GM23248 (cell line): ENCODE measurements around the gene PPP1R9A. TPM values are rescaled to one million over a fixed set of nuclear protein-coding genes. Genes with fewer than 3 reads are reported as not detected.

Experiments
- DNase-seq: peaks from one replicate; pipeline ENCODE4 v3.0.0-alpha.2; 2015
- H2AFZ ChIP-seq: fragments of 200-600 bp; sonication (generic); 2 replicates; pipeline ENCODE4 v1.6.1; 2016; ENCODE audit warnings: antibody characterized with exemption
- H3F3A ChIP-seq: fragments of 200-600 bp; sonication (generic); 2 replicates; pipeline ENCODE4 v1.6.1; 2016; ENCODE audit warnings: mild to moderate bottlenecking, antibody characterized with exemption, mixed run types; ENCODE audit not compliant: insufficient read depth
- H3K27ac ChIP-seq: fragments of 200-600 bp; sonication (generic); 2 replicates; pipeline ENCODE4 v1.5.1; 2016; ENCODE audit warnings: mild to moderate bottlenecking
- H3K27me3 ChIP-seq: fragments of 200-600 bp; sonication (generic); replicated peaks from 2 replicates; pipeline ENCODE4 v1.6.1; 2016; ENCODE audit warnings: mild to moderate bottlenecking; ENCODE audit not compliant: insufficient read depth
- H3K36me3 ChIP-seq: fragments of 200-600 bp; sonication (generic); 2 replicates; pipeline ENCODE4 v1.6.1; 2016; ENCODE audit warnings: low read depth, mild to moderate bottlenecking
- H3K4me1 ChIP-seq: fragments of 200-600 bp; sonication (generic); 2 replicates; pipeline ENCODE4 v1.6.1; 2016; ENCODE audit warnings: mild to moderate bottlenecking; ENCODE audit not compliant: insufficient read depth
- H3K4me2 ChIP-seq: fragments of 200-600 bp; sonication (generic); one replicate; pipeline ENCODE4 v1.6.1; 2016; ENCODE audit warnings: mild to moderate bottlenecking; ENCODE audit not compliant: unreplicated experiment
- H3K4me3 ChIP-seq: fragments of 200-600 bp; sonication (generic); 2 replicates; pipeline ENCODE4 v1.5.1; 2016; ENCODE audit warnings: mild to moderate bottlenecking
- H3K79me2 ChIP-seq: fragments of 200-600 bp; sonication (generic); 2 replicates; pipeline ENCODE4 v1.6.1; 2016; ENCODE audit warnings: mild to moderate bottlenecking; ENCODE audit not compliant: insufficient read depth
- H3K9ac ChIP-seq: fragments of 200-600 bp; sonication (generic); 2 replicates; pipeline ENCODE4 v1.6.1; 2016; ENCODE audit warnings: mild to moderate bottlenecking
- H3K9me2 ChIP-seq: fragments of 200-600 bp; sonication (generic); 2 replicates; pipeline ENCODE4 v1.6.1; 2016; ENCODE audit warnings: mixed run types, mild to moderate bottlenecking, moderate library complexity; ENCODE audit not compliant: insufficient read depth
- H3K9me3 ChIP-seq: fragments of 200-600 bp; sonication (generic); one replicate; pipeline ENCODE4 v1.6.1; 2017; ENCODE audit warnings: low read depth
- H4K20me1 ChIP-seq: fragments of 200-600 bp; sonication (generic); 2 replicates; pipeline ENCODE4 v1.6.0; 2016; ENCODE audit not compliant: insufficient read depth
- EZH2 ChIP-seq: fragments of 200-600 bp; sonication (generic); IDR thresholded peaks from 2 replicates; pipeline ENCODE4 v1.6.1; 2018; ENCODE audit warnings: antibody characterized with exemption, mild to moderate bottlenecking; ENCODE audit not compliant: insufficient read depth, poor library complexity, severe bottlenecking
- EZH2phosphoT487 ChIP-seq: fragments of 200-600 bp; sonication (generic); IDR thresholded peaks from 2 replicates; pipeline ENCODE4 v1.6.1; 2018; ENCODE audit warnings: antibody characterized with exemption, moderate library complexity, mild to moderate bottlenecking, low read depth; ENCODE audit not compliant: insufficient read depth
- WGBS, 2 experiments: methylation state at CpG; one replicate each; pipeline ENCODE4 v1.1.6; 2015 to 2017; ENCODE audit warnings: low lambda C conversion rate in 2 of 2, low coverage in 1 of 2; ENCODE audit errors: missing lambda C conversion rate in 2 of 2; 5-methylcytosine and 5-hydroxymethylcytosine counted together
- in situ Hi-C: fragments of 300-500 bp; cut with MboI; formaldehyde crosslinking; loops from 2 replicates; pipeline ENCODE4 v1.15.0; 2020
- polyA plus RNA-seq: library from polyadenylated mRNA; unstranded; fragments of >200 nt; fragmentation: Nextera tagmentation; extraction: Ambion mirVana; gene quantifications from 2 replicates; pipeline ENCODE4 v1.2.1, GENCODE V29; 2016
- total RNA-seq: library from RNA; depleted of rRNA; stranded (reverse); fragments of >200 nt; shearing (Covaris generic); gene quantifications from 2 replicates; pipeline ENCODE4 v1.2.3, GENCODE V29; 2014

The PPP1R9A gene
- total and polyA plus RNA-seq, 2 experiments from 2014 or later = 0.03 TPM; not detected in 1

DNA sequence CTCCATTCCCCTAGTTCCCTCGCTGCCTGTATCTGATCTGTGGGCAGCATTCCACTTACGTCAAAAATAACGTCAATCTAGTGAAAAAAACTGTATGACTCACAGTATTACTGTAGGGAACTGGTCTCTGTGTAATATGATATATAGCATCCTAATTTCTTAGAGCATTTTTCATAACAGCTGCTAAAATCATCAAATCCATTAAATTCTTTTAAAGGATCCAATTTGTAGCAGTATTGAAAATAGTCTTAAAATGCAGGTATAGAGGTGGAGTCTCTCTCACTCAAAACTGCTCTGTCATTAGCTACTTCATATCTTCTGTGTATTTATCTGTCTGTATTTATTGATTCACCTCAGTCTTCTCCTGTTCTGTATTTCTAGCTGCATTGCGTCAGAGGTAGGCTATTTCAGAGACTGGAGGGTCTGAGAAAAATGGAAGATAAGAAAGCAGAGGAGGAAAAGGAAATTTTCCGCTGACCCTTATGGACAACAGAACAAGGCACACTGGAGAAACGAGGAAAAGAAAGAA lies 357.0 kb downstream of the PPP1R9A start:
- in situ Hi-C loops = no loop called here
- Histone ChIP-seq H3K4me1 (no peaks in the 10 kb centered on the region), H3K27ac (no peak overlapping the region), H3K27me3 (peaks cover 7% of the 10 kb centered on the region; the same call in 1 of the 2 replicates), H2AFZ (no peak overlapping the region), H3F3A (no peaks in the 10 kb centered on the region), H3K36me3 (no peaks in the 10 kb centered on the region), H3K4me3 (no peak overlapping the region), H3K9me3 (no peaks in the 10 kb centered on the region), H3K9me2 (no peaks in the 10 kb centered on the region), H3K79me2 (no peaks in the 10 kb centered on the region), H4K20me1 (no peaks in the 10 kb centered on the region), H3K4me2 (no peak overlapping the region), H3K9ac (no peak overlapping the region)
- WGBS, 2 experiments = 57 to 65% methylated on average over 6 of the region's 6 CpGs
- TF ChIP-seq EZH2phosphoT487 (no peak), EZH2 (no peak)
- DNase-seq = no peak

GRCh38 chr7:95265634-95266033 lies 358.2 kb downstream of the PPP1R9A start:
- H3K27me3 ChIP-seq = peaks cover 7% of the 10 kb centered on the region; the same call in 1 of the 2 replicates
- no peaks in the 10 kb centered on the region for H3K79me2 ChIP-seq
- no peaks in the 10 kb centered on the region for H3F3A ChIP-seq
- H3K27ac ChIP-seq = no peak overlapping the region
- H3K4me1 ChIP-seq = no peaks in the 10 kb centered on the region
- H3K36me3 ChIP-seq = no peaks in the 10 kb centered on the region
- H3K4me2 ChIP-seq = no peak overlapping the region
- H4K20me1 ChIP-seq = no peaks in the 10 kb centered on the region
- no peak overlapping the region for H3K9ac ChIP-seq
- H3K9me3 ChIP-seq = no peaks in the 10 kb centered on the region
- no peak overlapping the region for H3K4me3 ChIP-seq
- no peaks in the 10 kb centered on the region for H3K9me2 ChIP-seq
- WGBS, 2 experiments = 71 to 77% methylated on average over 2 of the region's 2 CpGs
- no peak overlapping the region for H2AFZ ChIP-seq
- in situ Hi-C loops = no loop called here
- DNase-seq = no peak
- TF ChIP-seq EZH2 = no peak
- TF ChIP-seq EZH2phosphoT487 = no peak

DNA sequence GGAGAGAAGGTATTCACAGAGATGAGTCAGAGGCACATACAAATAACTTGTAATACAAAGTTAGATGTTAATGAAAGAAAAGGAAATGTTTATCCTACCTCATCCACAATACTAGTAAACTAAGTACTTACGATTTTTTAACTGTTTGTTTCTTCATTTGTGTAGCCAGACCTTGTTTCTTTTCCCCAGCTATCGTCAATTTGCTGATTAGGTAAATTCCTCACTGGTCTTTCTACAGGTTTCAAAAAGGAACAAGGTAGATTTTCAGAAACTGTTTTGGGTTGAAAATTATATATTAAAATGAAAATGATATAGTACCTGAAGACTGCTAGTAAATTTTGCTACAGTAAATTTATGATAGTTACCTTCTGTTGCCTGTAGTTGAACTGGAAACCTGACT lies 360.4 kb downstream of the PPP1R9A start:
- Histone ChIP-seq H2AFZ (no peak overlapping the region), H3F3A (no peaks in the 10 kb centered on the region), H3K4me2 (no peak overlapping the region), H3K9me2 (no peaks in the 10 kb centered on the region), H4K20me1 (no peaks in the 10 kb centered on the region), H3K9ac (no peak overlapping the region), H3K36me3 (no peaks in the 10 kb centered on the region), H3K27me3 (peaks cover 15% of the 10 kb centered on the region; the same call in 1 of the 2 replicates), H3K4me3 (no peak overlapping the region), H3K27ac (no peak overlapping the region), H3K9me3 (no peaks in the 10 kb centered on the region), H3K79me2 (no peaks in the 10 kb centered on the region), H3K4me1 (no peaks in the 10 kb centered on the region)
- in situ Hi-C loops = no loop called here
- 36% methylated on average over 2 of the region's 2 CpGs for WGBS, 2 experiments
- DNase-seq = no peak
- TF ChIP-seq EZH2 (no peak), EZH2phosphoT487 (no peak)

DNA sequence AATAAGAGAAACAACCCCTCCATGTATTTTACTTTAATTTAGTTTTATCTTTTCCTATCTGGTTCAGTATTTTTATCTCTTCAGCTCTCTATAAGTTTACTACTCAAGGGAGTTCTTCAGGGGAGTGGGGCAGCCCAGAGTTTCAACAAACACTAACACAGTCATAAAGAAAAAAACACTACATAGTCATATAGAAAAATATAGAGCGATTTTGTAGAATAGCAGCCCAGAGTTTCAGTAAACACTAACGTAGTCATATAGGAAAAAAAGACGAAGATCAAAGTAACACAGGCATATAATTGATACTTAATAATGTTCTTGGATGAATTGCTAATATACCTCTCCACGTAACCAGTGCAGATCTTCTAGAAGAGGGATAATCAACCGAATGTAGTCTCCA lies 362.2 kb downstream of the PPP1R9A start:
- no peaks in the 10 kb centered on the region for H3K9me3 ChIP-seq
- no peak overlapping the region for H3K27ac ChIP-seq
- H3K79me2 ChIP-seq = no peaks in the 10 kb centered on the region
- H4K20me1 ChIP-seq = no peaks in the 10 kb centered on the region
- no peak overlapping the region for H2AFZ ChIP-seq
- no peak overlapping the region for H3K4me2 ChIP-seq
- no peaks in the 10 kb centered on the region for H3K4me1 ChIP-seq
- H3K27me3 ChIP-seq = peaks cover 15% of the 10 kb centered on the region; the same call in 1 of the 2 replicates
- H3K36me3 ChIP-seq = no peaks in the 10 kb centered on the region
- H3K4me3 ChIP-seq = no peak overlapping the region
- WGBS, 2 experiments = 52 to 62% methylated on average over 5 of the region's 5 CpGs
- no peaks in the 10 kb centered on the region for H3F3A ChIP-seq
- no peak for TF ChIP-seq EZH2phosphoT487
- TF ChIP-seq EZH2 = no peak
- in situ Hi-C loops = no loop called here
- DNase-seq = no peak
- H3K9me2 ChIP-seq = no peaks in the 10 kb centered on the region
- no peak overlapping the region for H3K9ac ChIP-seq

- Histone ChIP-seq H3K4me2 (no peak overlapping the region), H3K4me3 (no peak overlapping the region), H3F3A (no peaks in the 10 kb centered on the region), H3K9me2 (no peaks in the 10 kb centered on the region), H3K79me2 (no peaks in the 10 kb centered on the region), H3K4me1 (no peaks in the 10 kb centered on the region), H3K36me3 (no peaks in the 10 kb centered on the region), H3K9me3 (no peaks in the 10 kb centered on the region), H4K20me1 (no peaks in the 10 kb centered on the region), H3K27me3 (peaks cover 18% of the 10 kb centered on the region), H3K27ac (no peak overlapping the region), H2AFZ (no peak overlapping the region), H3K9ac (no peak overlapping the region)
- 33 to 37% methylated on average over 2 of the region's 2 CpGs for WGBS, 2 experiments
- in situ Hi-C loops = no loop called here
- no peak for TF ChIP-seq EZH2
- no peak for TF ChIP-seq EZH2phosphoT487
- no peak for DNase-seq
These were observed 368.7 kb downstream of the PPP1R9A start for GRCh38 chr7:95276114-95276513.
